HG02943 (cell line): Measurements from ENCODE around the gene TMEM132D.
"Not testable (repeated sequence)": the region's sequence is repeated elsewhere in the genome, so short reads cannot be mapped to it uniquely, and the experiment has no call there.

ENCODE experiments used
- ATAC-seq: cut with Tn5 transposase; IDR thresholded peaks from one replicate; pipeline ENCODE4 v1.9.1; 2021; ENCODE audit warnings: mild to moderate bottlenecking, low read depth, moderate library complexity; ENCODE audit not compliant: unreplicated experiment

The TMEM132D gene

DNA sequence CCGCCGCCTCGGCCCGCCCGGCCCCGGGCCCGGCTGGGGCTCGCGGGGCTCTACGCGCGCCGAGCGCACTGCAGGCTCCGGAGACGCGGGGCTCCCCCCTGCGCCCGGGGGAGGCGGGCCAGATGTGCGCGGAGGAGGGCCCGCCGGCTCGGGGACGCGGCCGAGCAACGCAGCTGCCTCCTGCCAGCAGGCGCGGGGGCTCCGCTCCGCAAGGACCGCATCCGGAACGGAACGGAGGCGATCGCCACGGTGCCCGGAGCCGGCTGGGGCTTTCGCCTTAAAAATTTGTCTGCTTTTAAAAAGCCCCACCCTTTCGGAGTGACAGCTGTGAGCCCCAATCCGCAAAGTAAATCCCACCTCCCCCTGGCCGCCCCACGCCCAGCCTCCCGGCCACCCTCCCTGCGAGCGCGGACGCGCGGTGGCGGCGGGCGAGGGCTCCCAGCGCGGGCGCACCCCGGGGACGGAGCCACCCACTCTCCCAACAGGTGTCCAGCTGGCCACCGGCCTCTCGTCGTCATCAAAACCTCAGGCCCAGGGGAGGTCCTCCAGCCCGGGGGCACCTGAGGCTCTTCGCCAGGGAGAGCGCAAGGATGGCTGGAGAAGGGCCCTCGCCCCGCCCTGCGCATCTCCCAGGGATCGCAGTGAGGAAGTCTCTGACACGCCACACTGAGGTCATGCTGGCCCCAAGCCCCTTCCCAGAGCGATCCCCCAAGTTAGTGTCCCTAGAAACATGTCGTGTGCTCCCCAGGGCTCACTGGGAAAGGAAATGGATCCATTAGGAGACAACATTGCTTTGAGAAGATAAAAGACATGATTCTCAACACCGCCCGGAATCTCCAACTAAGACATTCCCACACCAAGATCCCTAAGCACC lies at the start of gene TMEM132D:
TSS of gene TMEM132D (minus strand) at position 70 of the 874 bp plus-strand sequence.
- ATAC-seq: no peak

DNA sequence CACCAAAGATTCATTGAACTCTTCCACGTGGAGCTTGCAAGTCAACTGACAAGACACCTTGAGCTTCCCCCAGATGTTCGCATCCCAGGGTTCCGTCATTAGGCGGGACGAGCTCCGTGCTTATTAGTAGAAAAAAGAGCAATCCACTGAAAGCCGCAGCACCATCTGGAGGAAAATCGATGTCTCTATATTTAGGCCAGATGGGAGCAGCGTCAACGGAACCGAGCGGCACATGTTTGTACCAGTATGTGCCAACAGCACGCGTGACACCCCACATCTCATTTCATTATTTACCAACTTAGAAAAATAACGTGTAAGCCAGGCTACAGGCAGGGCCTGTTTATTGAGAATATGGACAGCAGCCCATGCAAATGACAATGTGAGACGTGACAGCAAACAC lies 45.8 kb upstream of the TMEM132D start:
- ATAC-seq: no peak

DNA sequence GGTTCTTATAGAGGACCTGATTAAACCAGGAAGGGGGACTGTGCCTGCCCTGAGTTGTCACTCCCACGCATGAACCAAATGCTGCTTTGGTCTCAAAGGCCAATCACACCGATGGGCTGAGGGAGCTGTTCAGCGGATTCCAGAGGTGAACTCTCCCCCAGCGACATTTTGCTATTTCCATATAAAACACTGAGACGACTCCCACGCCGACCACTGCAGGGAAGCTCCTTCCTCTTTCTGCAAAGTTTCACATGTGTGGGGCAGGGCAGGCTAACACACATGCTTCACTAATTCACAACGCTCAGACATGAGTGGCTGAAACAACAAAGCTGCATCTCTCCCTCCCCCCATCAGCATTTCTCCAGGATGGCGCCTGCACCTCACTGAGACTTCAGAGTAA lies 37.8 kb upstream of the TMEM132D start:
- ATAC-seq: no peak

DNA sequence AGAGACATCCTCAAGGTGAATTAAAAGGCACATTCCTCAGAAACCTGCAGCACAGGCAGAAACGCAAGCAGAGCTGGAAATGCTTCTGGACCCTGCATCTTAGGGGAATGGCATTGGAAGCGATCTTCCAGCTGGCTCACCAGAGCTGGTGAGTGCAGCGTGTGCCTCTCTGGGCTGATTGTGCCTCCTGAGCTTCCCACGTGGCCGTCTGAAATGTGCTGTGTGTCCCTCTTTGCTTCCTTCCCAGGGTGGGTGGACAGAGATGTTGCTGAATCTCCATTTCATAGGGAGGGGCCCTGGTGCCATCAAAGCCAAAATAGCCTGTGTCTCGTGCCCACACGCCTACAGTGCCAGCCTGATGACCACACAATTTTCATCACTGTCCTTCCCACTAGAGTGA lies 34.3 kb upstream of the TMEM132D start:
- ATAC-seq: no peak

DNA sequence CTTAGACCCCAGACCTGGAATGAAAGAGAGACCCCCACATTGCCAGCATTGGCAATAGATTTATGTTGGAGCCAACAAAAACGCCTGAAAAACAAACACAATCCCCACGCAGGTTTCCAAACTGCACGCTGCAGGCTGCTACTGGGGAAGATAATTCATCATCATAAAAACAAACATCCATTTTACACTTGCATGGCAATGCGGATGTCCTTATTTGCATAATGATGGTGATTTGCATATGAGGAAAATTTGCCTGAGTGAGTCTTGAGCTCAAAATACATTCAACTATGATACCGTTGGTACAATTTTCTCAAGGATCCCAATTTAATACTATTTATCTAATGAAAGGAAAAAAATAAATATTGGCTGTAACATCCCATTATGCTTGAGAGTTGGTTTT lies 33.6 kb upstream of the TMEM132D start:
- no peak for ATAC-seq

DNA sequence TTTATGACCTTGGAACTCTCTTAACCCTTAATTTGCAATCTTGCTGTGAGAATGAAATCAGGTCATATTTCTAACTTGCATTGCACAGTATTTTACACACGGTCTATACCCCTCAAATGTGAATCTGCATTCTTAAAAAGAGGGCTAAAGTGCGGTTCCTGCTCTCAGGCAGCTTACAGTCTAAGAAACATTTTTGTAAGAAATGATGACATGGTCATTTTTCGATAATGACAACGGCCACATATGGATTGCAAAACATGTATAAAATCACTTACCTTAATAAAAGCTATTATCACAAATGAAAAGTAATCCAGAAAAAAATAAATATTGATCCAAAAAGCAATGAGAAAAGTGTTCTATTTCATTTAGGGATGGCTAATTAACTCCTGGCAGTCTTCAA lies 24.8 kb upstream of the TMEM132D start:
- no peak for ATAC-seq

DNA sequence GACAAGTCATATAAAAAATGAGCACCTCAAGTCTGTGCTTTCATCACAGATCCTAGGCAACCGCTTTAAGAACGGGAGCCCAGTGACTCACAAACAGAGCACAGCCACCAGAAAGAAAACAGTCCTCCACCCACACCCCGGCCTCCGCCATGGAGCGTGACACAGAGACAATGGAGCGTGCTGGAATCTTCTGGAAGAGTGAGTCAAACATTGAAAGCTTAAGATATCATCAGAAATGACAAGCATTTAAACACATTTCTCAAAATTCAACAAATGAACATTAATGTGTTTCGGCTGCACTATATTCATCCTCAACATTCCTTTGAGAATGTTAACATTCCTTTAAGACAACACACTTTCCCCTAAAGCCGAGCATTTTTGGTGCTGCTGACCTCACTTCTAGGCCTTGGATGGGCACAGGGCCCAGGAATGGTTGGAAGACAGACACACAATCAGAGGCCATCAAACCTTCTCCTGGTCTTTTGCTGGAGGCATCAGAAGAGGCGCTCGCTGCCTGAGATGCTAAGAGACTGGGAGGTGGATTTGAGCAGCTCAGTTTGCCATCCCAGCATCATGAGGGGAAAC lies 23.6 kb upstream of the TMEM132D start:
- no peak for ATAC-seq

DNA sequence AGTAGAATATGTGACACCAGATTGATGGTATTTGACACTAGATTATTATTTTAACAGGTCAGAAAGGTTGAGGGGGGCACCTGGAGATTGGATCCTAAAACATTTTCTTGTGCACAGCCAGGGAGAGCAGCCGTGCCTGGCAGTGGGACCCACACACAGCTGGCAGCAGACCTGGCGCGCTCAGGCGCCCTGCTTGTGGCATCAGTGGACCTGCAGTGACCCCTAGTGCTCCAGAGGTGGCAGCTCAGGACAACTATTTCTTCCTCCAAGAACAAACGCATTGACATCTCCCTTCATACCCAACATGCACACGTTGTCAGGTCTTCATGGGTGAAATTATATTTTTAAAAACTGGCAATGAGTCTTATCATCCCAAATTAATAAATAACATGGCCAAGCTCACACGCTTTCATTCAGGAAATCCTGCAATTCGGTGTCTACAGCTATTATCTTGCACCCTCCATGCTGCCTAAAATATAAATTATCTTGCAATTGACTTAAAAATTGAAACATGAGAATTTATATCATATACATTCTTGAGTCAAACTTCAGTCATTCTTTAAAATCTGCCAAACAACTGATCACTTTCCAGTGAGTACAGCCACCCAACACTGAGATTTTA lies 7.7 kb upstream of the TMEM132D start:
- no peak for ATAC-seq

DNA sequence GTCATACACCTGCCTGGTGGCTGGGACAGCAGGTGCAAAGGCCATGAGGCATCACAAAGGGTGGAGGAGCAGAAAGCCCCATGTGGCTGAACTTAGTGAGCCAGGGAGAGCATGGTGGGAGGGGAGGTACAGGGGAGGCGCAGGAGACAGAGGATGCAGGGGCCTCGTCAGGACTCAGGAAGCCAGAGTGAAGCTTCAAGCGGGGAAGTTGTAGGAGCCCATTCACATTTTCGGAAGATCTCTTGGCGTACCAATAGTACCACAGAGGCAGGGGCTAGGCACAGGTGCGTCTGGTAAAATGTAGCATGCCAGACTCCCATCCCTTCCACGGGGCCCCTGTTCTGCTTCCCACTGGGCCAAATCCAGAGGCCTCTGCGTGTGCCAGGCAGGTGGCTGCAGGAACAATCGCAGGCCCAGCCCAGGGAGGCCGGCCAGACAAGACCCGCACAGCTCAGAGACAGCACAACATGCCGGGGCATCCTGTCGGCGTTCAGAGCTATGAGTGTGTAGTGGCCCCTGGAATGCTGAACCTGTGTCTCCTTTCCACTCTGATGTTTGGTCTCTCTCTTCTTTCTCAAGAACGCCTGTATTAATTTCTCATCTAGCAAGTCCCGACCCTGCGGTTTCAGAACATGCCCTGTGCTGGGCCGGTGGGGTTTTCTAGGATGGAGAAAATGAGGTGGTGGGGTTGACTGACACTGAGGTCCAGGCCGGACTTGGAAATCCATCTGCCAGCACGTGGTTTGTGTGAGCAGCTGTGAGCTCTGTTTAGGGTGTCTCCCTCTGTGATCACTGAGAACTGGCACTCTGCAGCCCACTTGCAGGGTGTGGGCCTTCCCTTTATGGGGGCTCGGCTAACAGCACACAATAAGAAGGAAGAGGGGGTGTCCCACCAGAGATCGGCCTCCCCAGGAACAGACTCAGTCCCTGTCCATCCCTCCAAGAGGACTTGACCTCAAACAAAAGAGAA lies 5.5 kb upstream of the TMEM132D start:
- ATAC-seq: no peak

DNA sequence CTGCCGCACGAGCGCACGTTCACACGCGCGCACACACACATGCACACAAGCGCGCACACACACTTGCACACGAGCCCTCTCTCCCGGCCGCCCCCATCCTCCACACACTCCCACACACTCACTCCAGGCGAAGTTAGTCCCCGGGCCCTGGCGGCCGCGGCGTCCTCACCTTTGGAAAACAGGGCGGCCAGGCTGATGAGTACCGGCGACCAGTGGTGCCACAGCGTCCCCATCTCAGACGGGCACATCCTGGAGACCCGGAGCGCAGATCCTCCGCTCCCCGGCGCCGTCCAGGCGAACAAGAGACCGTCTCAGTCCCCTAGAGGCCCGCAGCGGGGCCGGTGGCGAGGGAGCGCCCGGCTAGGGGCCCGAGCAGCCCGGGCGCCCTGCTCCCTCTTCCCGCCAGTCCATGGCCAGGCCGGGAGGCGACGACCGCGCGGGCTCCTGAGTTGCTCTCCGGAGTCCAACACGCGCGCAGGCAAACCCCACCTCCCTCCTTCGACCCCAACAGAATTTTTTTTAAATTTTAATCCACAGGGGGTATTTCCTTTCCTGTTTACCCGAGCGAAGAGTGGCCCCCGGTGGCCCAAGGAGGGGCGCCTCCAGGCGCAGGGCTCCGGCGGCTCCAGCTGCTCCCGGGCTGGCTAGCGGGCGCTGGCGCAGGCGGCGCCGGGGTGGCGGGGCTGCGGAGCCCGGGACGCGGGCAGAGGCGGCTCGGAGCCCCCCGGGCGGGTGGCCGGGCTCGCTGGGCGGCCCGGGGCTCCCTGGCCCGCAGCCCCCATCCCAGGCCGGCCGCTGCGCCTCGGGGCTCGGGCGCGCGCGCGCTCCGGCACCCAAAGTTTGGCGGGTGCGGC lies 506 bp downstream of the TMEM132D start:
- no peak for ATAC-seq

DNA sequence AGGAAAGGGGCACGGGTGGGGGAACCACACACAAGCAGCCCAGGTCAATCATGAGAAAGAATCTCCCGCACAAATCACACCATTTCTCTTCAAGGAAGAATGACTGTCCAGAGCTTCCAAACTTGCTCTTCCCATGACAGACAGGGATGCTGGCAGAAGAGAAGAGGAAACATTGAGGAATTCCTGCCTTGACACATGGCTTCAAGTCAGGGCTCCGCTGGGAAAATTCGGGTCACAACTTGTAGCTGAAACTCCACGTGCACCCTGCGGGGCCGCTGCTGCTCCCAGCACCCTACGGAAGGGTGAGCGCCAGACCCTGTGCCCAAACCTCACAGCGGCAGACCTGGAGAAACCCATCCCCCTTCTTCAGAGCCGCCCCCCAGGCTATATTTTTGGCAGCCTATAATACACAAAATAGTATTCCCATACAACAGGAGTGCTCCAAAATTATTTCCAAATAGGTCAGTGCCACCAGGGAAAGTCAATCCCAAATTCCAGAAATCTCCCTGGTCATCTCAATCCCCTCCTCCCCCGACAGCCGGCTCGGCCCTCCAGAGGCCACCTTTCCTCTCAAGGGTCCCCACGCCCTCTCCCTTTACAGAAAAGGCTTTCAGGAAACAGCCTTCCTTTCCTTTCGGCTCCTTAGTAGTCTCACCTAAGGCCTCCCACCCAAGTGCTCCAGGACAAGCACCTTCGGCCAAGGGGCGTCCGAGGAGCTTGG lies 1.3 kb downstream of the TMEM132D start:
- no peak for ATAC-seq

DNA sequence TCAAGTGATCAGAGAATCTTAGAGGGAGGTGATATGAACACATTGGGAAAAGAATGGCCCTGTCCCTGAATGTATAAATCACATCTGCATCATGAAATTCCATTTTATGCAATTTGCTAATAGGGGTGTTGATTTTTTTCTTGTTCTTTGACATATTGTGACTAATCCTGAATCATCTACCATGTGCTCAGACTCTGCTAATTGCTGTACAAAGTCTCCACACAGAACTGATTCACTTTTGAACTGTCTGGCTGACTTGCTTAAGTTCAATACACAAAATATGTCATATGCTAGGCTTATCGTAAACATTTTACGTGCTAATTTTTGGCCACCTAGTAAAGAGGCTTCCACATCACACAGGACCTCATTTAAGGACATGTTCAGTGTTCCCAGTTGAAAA lies 2.6 kb downstream of the TMEM132D start:
- no peak for ATAC-seq

DNA sequence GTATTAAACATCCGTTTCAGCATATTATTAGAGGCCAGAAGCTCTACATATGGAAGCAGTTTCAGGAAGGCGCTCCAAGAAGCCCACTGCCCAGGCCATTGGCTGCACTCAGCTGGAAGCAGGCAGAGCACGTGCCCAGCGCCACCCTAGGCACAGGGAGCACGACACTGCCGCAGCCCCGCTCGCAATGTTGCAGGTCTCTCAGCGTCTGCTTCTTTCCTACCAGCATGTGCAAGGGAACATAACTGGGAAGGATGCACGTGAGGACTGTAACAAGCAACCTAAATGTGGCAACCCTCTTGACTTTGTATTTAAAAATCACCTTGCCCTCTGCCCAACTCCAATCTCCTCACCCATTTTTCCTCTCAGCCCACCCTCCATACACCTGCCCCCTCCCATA lies 3.5 kb downstream of the TMEM132D start:
- no peak for ATAC-seq

DNA sequence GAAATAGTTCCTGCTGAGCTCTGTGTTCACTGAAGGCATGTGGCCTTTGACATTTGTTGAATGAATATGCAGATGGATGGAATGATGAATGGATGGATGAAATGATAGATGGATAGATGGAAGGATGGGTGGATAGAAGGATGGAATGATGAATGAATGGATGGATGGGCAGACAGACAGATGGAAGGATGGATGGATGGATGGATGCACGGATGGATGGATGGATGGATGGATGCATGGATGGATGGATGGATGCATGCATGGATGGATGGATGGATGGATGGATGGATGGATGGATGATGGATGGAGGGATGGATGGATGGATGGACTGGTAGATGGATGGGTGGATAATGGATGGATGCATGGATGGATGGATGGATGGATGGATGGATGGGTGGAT lies 4.8 kb downstream of the TMEM132D start:
- not testable (repeated sequence) for ATAC-seq

DNA sequence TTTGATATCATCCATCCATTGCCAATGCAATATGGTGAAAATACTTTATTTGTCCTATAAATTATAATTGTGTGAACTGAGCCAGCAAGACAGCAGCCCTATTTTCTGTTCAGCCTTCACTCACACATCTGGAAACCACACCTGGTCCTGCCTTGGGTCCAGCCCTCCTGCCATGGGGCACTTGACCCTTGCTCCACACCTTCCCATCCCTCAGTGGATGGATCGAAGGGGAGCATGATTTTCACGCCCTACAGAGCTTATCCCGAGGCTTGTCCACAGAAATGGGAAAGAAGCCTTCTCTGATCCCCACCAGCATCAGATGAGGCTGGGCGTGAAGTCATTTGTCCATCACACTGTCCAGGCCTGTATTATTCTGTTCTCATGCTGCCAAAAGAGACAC lies 10.1 kb downstream of the TMEM132D start:
- ATAC-seq: no peak

DNA sequence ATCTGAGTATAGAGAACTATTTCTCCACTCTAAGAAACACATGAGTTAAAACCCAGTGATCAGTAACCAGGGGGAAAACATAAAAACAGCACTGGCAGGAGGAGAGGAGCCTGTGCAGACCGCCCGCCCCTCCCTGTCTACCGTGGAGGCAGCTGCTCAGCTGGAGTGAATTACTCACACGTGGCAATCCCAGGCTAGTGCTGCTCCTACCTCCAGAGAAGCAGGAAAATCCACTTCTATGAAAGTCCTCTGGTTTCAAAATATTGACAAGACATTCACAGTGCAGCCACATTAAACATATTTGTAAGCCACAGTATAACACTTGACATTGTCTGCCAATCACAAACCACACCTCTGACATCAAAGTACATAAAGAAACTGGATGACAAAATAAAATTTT lies 16.7 kb downstream of the TMEM132D start:
- ATAC-seq: no peak

DNA sequence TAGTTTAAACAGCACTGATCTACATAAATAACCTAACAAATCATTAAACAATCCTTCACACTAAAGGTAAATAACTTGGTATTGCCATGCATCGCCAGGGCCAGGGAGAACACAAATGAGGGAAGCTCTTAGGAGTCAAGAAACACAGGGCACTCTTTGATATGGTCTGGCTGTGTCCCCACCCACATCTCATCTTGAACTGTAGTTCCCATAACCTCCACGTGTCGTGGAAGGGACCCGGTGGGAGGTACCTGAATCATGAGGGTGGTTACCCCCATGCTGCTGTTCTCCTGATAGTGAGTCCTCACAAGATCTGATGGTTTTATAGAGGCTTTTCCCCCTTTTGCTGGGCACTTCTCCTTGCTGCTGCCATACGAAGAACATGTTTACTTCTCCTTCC lies 17.3 kb downstream of the TMEM132D start:
- no peak for ATAC-seq

DNA sequence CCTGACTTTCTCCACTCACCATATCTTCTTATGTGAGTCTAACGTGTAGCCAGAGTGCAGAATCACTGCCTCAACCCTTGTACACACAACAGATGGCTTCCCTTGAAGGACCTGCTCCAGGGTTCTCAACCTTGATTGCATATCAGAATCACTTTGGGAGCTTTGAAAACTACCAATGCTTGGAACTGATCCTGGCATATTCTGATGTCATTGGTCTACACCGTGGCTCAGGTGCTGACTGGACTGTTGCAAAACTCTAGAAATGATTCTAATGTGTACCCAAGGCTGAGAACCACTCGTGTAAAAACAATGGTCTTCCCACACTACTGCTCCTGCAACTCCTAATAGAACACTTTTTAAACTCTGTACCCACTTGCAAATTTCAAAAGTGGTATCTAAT lies 18.5 kb downstream of the TMEM132D start:
- ATAC-seq: no peak

DNA sequence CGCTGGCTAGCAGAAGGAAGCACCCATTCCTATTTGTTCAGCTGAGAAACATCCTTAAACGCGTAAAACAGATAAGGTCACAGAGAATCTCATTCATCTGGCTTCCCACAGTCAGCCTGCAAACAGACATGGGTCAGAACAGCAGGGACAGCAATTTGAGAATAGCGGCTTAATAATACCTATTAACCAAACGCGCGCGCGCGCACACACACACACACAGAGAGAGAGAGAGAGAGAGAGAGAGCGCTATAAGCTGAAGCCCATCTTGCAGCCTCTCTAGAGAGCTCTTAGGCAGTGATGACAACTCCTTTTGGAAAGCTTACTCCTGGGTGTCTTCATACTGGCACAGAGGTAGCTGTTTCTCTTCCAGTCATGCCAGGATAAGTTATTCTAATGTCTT lies 26.4 kb downstream of the TMEM132D start:
- ATAC-seq: no peak
